NCI-H2227 treated with DMSO at 0.1 percent for 48 hours (cell line): ENCODE results near the gene EXOC3L4.

ENCODE experiments used
- DNase-seq: peaks from one replicate; lab custom pipeline; 2025; lab: John Stamatoyannopoulos, UW

The EXOC3L4 gene

GRCh38 chr14:103121846-103122584, 27.5 kb downstream of the EXOC3L4 start:
- DNase-seq = peak; percentile 59

GRCh38 chr14:103122585-103122946, 28.0 kb downstream of the EXOC3L4 start:
- DNase-seq = no peak

DNA sequence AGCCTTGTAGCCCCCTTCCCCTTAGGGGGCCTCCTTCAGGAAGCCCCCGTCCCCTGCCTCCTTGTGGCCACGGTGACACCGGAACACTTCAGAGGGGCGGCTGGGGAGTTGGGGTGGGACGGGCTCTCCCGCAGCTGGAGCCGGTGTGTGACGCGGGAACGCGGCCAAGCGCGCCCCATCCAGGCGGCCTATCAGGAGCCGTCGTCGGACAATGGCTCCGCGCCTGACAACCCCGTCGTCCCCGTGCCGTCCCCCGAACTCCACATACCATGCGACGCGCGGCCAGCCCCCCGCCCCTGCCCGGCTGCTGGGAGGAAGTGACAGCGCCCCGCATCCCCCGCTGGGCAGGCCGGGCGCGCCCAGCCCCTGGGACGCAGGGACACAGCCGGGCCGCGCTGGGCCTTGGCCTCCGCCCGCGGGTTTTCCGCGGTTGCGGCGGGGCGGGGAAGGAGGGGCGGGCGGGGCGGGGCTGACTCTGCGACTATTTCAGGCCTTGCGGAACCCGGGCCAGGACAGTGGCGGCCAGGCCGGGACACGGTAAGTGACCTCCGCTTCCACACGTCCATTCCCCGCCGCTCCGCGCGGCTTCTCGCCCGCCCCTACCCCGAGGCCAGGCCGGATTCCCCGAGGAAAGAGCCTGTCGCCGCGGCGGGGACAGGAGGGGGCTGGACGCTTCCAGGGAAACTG, 28.6 kb downstream of the EXOC3L4 start, which contains the start of gene TNFAIP2:
Gene TNFAIP2, plus strand, starts transcription at position 515 of the 687 bp plus-strand sequence. CDS start 2,997 bp downstream, outside the sequence.
- no peak for DNase-seq

GRCh38 chr14:103123634-103124500, 29.3 kb downstream of the EXOC3L4 start:
- no peak for DNase-seq

GRCh38 chr14:103124501-103125001, 30.0 kb downstream of the EXOC3L4 start:
- DNase-seq = no peak

DNA sequence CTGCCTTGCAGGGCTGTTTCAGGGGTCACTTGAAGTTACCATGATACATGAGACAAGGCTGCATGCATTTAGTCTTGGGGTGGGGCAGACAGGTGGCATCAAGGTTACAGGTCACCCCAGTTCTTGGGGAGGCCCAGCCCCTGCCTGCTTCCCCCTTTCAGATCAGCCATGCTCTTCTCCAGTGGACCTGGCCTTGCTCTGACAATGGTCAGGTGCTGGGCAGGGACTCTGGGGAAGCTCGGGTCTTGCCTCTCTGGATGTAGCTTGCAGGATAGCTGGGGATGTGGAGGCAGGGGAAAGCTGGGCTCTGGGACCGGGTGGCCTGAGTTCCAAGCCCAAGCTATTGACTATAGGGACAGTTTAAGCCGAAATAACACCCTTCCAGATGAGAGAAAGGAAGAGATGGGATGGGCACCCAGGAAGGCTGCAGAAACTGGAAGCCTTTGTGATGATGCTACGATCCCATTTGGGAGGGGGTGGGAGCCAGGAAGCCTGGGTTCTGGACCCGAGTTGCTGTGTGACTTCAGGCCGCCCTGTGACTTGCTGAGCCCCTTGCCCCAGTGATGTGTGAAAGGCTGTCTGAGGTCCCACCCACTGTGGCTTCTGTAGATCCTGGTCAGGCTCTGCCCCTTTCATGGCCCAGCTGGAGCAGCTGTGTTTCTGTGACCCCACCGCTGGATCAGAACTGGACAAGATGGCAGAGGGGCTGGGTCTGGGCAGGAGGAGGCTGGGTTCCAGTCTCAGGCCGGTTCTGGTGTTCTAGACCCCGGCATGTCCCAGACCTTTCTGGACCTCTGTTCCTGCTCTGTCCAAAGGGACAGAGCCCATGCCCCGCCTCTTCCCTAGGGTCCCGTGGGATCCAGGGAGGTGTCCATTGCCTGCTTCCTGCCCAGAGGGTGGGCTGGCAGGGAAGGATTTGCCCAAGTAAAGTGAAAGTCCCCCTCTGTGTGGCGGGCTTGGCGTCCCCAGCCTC, 30.9 kb downstream of the EXOC3L4 start:
- DNase-seq = no peak

DNA sequence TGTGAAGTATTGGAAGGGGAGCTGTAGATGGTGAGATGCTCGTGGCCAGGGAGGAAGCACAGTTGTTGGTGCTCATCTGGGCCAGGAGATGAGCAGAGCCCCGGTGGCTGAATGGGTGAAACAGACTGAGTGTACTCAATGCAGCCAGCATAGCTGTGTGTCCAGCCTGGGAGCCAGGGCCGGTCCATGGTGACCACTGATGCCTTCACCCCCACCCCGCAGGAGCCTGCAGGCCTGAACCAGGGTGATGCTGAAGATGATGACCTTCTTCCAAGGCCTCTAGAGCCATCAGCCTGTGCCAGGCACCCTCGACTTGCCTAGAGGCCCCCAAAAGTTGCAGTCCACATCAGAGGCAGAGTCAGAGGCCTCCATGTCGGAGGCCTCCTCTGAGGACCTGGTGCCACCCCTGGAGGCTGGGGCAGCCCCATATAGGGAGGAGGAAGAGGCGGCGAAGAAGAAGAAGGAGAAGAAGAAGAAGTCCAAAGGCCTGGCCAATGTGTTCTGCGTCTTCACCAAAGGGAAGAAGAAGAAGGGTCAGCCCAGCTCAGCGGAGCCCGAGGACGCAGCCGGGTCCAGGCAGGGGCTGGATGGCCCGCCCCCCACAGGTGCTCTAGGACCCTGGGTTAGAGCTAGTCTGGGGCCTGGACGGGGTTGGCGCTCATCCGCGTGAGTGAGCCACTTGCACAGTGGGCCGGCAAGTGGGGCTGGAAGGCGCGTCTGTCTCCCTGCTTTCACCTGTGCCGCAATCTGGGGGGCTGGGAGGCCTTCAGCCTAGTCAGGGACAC, 31.8 kb downstream of the EXOC3L4 start:
- DNase-seq = no peak

DNA sequence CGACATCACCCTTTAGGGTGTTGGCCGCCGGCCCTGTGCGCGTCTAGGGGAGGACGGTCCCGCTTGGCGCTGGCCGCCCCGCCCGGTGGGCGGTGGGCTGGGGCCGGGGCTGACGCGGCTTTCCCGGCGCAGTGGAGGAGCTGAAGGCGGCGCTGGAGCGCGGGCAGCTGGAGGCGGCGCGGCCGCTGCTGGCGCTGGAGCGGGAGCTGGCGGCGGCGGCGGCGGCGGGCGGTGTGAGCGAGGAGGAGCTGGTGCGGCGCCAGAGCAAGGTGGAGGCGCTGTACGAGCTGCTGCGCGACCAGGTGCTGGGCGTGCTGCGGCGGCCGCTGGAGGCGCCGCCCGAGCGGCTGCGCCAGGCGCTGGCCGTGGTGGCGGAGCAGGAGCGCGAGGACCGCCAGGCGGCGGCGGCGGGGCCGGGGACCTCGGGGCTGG, 32.4 kb downstream of the EXOC3L4 start:
- peak; percentile 22 for DNase-seq

DNA sequence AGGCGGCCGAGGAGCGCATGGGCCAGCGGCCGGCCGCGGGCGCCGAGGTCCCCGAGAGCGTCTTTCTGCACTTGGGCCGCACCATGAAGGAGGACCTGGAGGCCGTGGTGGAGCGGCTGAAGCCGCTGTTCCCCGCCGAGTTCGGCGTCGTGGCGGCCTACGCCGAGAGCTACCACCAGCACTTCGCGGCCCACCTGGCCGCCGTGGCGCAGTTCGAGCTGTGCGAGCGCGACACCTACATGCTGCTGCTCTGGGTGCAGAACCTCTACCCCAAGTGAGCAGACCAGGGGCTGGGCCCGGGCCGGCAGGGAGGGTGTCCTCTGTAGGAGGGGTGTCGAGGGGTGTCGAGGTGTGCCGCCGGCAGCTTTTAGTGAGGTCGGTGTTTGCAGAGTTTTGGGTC, 32.8 kb downstream of the EXOC3L4 start:
- DNase-seq = no peak

GRCh38 chr14:103127861-103128598, 33.5 kb downstream of the EXOC3L4 start:
- no peak for DNase-seq

DNA sequence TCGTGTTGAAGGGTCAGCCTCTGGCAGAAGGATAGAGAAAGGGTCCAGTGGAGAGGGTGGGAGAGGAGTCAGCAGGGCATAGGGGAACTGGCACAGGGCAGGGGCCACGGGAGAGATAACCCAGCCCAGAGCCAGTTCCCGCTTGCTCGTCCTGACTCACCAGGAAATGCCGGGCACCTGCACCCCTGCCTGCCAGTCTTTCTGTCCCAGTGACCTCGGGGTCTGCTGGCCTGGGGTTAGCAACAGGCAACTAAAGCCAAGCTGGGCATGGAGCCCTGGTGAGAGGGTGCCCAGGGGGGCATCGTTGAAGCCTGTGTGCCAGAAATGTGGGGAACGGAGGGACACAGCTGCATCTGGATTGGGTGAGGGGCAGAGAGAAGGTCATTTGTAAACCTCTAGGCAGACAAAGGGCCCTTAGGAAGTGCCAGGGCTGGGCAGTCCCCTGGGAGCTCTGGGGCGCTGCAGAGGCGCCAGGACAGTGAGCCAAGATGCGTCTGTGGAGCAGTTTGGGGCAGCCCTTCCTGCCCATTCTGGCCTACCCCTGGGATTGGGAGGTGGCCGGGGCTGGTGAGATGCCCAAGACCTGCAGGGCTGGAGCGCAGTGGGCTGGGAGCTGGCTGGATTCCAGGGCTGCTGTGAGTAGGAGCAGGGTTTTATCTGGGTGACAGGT, 34.2 kb downstream of the EXOC3L4 start:
- no peak for DNase-seq

- DNase-seq = no peak
Measured at GRCh38 chr14:103129301-103130016, 34.9 kb downstream of the EXOC3L4 start.

- DNase-seq = no peak
Measured at GRCh38 chr14:103130017-103130764, 35.7 kb downstream of the EXOC3L4 start.

GRCh38 chr14:103130965-103131364, 36.4 kb downstream of the EXOC3L4 start:
- DNase-seq = no peak

- no peak for DNase-seq
Measured at GRCh38 chr14:103131580-103131979, 37.1 kb downstream of the EXOC3L4 start.

DNA sequence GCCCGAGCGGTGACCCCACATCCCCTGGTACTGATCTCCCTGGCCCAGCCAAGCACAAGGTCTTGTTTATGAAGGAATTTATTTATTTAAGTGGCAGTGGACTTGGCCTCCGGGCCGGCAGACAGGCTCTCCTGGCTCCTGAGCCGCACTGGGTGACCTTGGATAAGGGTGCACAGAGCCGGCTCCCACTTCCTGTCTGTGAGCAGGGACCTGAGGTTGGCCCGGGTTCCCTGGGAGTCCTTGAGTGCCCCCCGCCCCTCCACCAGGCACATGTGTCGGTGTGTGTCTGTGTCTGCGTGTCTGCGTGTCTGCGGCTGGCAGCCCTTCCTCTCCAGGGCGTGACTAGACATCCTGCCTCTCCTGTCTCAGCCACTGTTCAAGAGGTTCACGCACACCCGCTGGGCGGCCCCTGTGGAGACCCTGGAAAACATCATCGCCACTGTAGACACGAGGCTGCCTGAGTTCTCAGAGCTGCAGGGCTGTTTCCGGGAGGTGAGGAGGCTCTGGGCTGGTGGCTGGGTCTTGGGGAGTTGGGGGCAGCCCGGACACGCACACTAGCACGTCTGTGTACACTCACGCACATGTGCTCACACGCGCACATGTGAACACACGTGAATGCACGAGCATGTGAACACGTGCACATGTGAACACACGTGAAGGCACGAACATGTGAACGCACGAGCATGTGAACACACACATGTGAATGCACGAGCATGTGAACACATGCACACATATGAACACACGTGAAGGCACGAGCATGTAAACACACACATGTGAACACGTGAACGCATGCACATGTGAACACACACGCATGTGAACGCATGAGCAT, 38.1 kb downstream of the EXOC3L4 start:
- DNase-seq = no peak
